GM21529 (cell line): ENCODE results near the gene S100PBP.

Source experiments
- ATAC-seq: cut with Tn5 transposase; IDR thresholded peaks from one replicate; pipeline ENCODE4 v1.9.1; 2021; ENCODE audit not compliant: unreplicated experiment

Gene S100PBP

GRCh38 chr1:32869923-32870614 lies 52.6 kb downstream of the S100PBP start:
- ATAC-seq = no peak

DNA sequence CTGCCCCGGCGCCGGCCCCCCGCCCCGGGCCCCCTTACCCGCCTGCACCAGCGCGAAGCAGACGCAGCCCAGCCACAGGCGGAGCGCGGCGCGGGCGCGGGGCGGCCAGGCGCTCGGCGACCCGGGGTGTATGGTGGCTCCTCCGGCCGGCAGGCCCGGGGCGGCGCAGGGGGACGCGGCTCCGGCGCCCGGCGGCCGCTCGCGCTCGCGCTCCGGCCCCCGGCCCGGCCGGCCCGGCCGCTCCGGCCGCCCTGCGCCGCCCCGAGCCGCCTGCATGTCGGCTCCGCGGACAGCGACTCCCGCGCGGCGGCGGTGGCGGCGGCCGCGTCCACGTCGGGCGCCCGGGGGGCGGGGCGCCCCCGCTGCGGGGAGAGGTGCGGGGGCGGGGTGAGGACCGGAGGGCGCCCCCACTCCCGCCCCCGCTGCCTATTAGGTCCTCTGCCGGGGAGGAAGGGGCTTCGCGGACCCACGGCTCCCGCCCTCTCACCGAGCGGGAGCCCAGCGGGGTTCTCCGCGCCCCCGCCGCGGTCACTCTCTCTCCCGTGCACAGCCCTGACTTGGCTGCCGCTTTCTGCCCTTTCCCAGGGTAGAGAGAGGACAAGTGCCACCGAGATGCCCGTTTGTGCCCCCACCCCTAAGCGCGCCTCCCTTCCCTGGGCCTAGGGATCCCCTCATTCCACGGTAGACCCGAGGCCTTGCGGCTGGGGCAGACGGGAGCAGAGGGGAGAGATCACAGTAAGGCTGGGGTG lies 53.3 kb downstream of the S100PBP start, which contains the start of gene FNDC5:
FNDC5 (minus strand) TSS at position 298 of the 749 bp plus-strand sequence.
- no peak for ATAC-seq

GRCh38 chr1:32871364-32872191 lies 54.1 kb downstream of the S100PBP start:
- ATAC-seq = no peak

- ATAC-seq = no peak
Observed at GRCh38 chr1:32872192-32872460, 54.7 kb downstream of the S100PBP start.

GRCh38 chr1:32873484-32873883 lies 56.0 kb downstream of the S100PBP start:
- no peak for ATAC-seq

DNA sequence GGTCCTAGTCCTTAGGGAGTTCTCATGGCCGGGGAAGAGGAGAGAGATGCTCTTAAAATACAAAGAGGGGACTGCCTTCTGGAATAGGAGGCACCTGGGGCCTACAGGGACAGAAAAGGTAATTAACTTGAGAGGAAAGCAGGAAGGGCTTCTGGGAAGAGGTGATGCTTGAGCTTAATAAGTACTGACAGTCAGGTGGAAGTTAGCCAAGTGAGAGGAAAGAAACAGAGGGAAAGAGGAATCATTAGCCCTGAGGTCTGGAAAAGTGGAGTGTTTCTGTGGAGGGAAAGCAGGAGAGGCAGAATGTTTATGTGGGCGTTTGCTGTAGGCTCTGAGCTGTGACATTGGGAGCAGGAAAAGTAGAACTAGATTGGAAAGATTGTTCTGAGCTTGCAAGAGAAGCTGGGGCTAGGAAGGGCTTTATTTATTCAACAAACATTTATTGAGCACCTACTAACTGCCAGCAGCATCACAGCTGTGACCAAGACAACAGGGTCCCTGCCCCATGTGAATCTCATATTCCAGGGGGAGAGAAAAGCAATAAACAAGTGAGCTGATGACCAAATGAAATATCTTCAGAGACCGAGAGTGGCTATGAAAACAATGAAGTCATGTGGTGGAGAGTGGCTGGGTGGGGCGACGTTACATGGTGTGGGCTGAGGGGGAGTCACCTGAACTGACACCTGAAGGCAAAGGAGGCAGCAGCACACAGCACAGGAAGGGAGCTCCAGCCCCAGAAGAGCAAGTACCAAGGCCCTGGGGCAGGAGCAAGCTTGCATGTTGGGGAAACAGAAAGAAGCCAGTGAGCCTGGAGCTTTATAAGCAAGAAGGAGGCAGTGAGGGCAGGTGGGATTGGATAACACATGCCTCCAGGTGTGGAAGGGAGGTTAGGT lies 57.7 kb downstream of the S100PBP start:
- ATAC-seq = no peak

DNA sequence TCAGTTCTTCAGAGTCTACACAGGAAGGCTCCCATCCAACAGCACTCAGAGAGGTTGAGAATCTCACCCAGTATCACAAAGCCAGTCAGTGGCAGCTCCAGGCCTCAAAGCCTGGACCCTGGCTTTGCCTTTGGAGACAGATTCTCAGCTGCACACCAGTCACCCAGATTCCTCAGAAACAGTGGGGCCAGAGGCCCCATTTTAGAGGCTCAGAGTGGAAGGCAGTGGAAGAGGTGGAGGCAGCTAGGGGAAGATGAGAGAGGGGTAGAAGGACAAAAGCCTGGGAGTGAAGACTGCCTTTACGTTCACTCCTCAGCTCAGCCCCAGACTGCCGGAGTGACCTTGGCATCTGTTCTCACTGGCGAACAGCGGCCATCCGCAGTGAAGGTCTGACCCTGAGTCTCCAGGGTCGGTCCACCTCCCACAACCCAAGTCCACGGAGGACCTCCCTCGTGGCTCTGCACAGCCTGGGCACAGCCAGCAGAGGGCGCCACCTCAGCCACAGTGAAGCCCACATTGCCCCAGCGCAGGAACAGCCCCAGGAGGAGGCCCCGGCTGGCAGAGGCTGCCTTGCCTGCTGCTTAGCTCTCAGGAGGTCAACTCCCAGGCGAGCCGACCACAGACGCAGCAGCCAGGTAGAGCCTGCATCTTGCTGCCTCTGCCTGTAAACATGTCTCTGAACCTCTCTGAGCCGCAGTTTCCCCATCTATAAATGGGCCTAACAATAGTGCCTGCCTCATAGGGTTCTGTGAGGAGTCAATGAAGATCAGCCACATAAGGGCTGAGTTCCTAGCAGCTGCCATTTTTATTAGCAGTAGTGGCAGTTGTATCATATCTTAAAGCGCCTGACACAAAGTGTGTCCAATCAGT lies 59.1 kb downstream of the S100PBP start:
- ATAC-seq = no peak

DNA sequence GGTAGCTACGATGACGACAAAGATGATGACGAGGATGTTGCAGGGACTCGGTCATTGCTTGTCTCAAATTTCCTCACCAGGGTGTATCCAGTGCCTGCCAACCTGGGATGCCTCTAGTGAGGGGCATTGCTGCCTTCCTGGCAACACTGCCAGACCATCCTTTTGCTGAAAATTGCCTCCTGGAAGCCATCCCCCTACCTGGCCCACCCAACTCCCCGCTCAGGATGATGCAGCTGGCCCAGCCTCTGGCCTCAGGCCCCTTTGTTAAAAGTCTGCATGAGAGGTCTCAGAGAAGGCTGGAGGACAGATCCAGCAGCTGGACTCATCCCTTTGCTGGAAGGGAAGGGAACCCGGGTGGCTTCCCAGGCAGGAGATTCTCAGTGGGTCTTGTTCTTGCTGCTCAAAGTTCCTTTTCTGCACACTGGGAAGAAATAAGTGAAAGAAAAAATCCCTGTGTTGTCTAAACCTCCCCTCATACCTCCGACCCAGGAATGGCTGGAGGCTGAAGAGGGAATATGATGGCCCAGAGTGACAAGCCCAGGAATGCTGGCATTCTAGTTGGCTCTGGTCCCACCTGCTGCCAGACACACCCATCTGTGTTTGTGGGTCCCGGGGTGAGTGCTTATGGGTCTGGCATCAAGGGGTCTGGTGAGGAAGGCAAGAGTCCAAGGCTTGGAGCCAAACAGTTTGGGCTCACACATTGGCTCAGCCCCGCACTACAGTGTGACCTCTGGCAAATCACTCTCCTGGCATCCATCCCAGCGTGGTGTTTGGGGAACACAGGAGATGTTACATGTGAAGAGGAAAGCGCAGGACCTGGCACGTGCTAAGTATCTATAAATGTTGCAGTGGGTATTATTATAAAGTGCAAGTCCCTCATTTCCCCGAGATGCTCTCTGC lies 60.0 kb downstream of the S100PBP start:
- no peak for ATAC-seq

- ATAC-seq = no peak
Observed at GRCh38 chr1:32878183-32878582, 60.7 kb downstream of the S100PBP start.

GRCh38 chr1:32878637-32879041 lies 61.2 kb downstream of the S100PBP start:
- ATAC-seq = no peak

DNA sequence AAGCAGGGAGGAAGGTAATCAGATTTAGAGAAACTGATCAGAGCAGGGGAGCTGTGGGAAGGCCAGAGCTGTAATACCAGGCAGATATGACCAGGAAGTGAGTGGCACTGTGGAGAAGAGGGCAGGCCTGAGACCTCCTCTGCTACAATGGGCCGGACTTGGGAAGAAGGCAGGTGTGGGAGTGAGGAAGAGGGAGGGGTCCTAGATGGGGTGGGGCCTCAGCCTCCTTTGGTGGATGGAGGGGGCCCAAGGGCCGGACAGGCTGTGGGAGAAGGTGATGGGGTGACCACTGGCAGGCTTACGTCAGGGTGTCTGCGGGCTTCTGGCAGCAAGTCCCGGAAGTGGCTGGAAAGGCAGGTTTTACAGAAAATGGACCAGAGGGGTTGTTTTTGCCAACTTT lies 63.8 kb downstream of the S100PBP start:
- ATAC-seq = no peak

- no peak for ATAC-seq
Observed at GRCh38 chr1:32881871-32882850, 64.7 kb downstream of the S100PBP start.

GRCh38 chr1:32883338-32884031 lies 66.0 kb downstream of the S100PBP start:
- no peak for ATAC-seq

- no peak for ATAC-seq
Observed at GRCh38 chr1:32884032-32884372, 66.5 kb downstream of the S100PBP start.

DNA sequence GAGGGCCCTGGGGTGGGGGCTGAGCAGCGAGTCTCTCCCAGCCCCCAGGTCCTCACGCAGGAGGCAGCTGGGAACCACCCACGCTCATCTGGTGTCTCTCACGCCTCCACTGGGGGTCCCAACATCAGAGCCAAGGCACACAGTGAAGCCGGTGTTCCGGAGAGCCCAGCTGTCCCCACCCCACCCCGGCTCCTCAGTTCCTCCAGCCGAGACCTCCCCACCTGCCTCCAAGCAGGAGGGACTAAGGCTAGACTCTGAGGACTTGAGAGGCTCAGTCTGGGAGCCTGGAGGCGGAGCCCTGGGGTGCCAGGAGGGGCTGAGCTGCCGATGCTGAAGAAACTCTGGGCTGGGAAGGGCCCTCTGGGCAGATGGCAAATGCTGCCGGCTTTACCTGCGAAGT lies 67.3 kb downstream of the S100PBP start:
- ATAC-seq = no peak

DNA sequence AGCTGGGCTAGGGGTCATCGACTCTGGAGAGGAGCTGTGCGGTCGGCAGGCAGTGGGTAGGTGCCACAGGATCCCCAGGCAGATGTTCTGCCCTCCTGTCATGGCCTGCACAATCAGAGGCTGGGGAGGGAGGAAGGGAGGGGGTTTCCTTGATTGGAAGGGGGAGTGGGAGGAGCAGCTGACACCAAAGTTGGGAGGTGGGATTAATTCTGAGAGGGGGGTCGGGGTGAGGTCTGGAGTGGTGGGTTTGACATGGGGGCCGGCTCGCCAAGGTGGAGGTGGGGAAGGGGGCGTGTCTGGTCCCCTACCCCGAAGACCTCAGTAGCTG lies 68.2 kb downstream of the S100PBP start:
- ATAC-seq = no peak
